Endothelial cell of umbilical vein (primary cell): Measurements from ENCODE around the gene ZNF598. TPM values are rescaled to one million over a fixed set of nuclear protein-coding genes. Genes with fewer than 3 reads are reported as not detected.
A peak's percentile ranks its signal among the peaks of the same experiment; 100 is the strongest.

ENCODE experiments used
- BruUV-seq: library from RNA; stranded (reverse); fragments of 400-500 nt; replicated peaks from 2 replicates; lab custom pipeline; 2021; lab: Mats Ljungman, UMichigan
- CTCF ChIA-PET: fragments of 300-600, 350-600 bp; sonication (Branson Sonifier 250); formaldehyde crosslinking; loops from one replicate; lab custom pipeline; 2021; ENCODE audit warnings: antibody characterized with exemption, inconsistent platforms; lab: Charles Lee
- POLR2A ChIA-PET: fragments of 300-600, 350-600 bp; sonication (Branson Sonifier 250); formaldehyde crosslinking; loops from one replicate; lab custom pipeline; 2021; ENCODE audit warnings: antibody characterized with exemption, inconsistent platforms; lab: Charles Lee
- DNase-seq: peaks from one replicate; pipeline ENCODE4 v3.0.0-alpha.2; 2011; ENCODE audit warnings: low read depth, low spot score
- FAIRE-seq: peaks from 2 replicates; lab custom pipeline; 2011; peaks lifted over from hg19 to GRCh38; lab: Jason Lieb, UNC
- H2AFZ ChIP-seq: 2 replicates; pipeline ENCODE4 v1.6.0; 2012; ENCODE audit warnings: low read depth, low read length, control low read depth, inconsistent platforms
- H3K27ac ChIP-seq: 2 replicates; pipeline ENCODE4 v1.5.1; 2011; ENCODE audit warnings: low read depth, mild to moderate bottlenecking, control low read depth, low read length, moderate library complexity; ENCODE audit not compliant: insufficient read depth
- H3K27me3 ChIP-seq, 2 experiments: 2 replicates each; pipeline versions ENCODE4 v1.6.0 to v1.6.1; 2011; ENCODE audit warnings: low read length in 2 of 2, mixed read lengths in 1 of 2; ENCODE audit not compliant: control insufficient read depth in 2 of 2, insufficient read depth in 2 of 2
- H3K36me3 ChIP-seq, 2 experiments: 2 replicates in 1 of 2; 3 replicates in 1 of 2; pipeline ENCODE4 v1.5.1; 2011; ENCODE audit warnings: low read length in 2 of 2, mild to moderate bottlenecking in 1 of 2, moderate library complexity in 1 of 2; ENCODE audit not compliant: control insufficient read depth in 2 of 2, insufficient read depth in 2 of 2; ENCODE audit errors: extremely low read depth in 1 of 2
- H3K4me1 ChIP-seq: 3 replicates; pipeline ENCODE4 v1.5.1; 2011; ENCODE audit warnings: mild to moderate bottlenecking, low read length; ENCODE audit not compliant: control insufficient read depth, insufficient read depth; ENCODE audit errors: extremely low read depth
- H3K4me2 ChIP-seq: 2 replicates; pipeline ENCODE4 v1.6.1; 2011; ENCODE audit warnings: low read length, control low read depth, mixed read lengths; ENCODE audit not compliant: insufficient read depth
- H3K4me3 ChIP-seq, 3 experiments: fragments of 200-600 bp in 1 of 3; sonication (generic), shearing (Covaris generic) in 1 of 3; replicated peaks in 1 of 3; 2 replicates each; pipeline ENCODE4 v1.5.1; 2011 to 2016; ENCODE audit warnings: control low read depth in 3 of 3, low read length in 3 of 3, mild to moderate bottlenecking in 2 of 3, inconsistent platforms in 1 of 3, low read depth in 1 of 3, moderate library complexity in 1 of 3; ENCODE audit not compliant: insufficient read depth in 1 of 3
- H3K79me2 ChIP-seq: 2 replicates; pipeline ENCODE4 v1.6.0; 2012; ENCODE audit warnings: low read length, inconsistent platforms; ENCODE audit not compliant: control insufficient read depth, insufficient read depth
- H3K9ac ChIP-seq: replicated peaks from 2 replicates; pipeline ENCODE3; 2011; ENCODE audit warnings: low read length, control low read depth; ENCODE audit not compliant: insufficient read depth; ENCODE audit errors: extremely low read depth
- H3K9me1 ChIP-seq: replicated peaks from 3 replicates; pipeline ENCODE4 v1.6.0; 2011; ENCODE audit warnings: mild to moderate bottlenecking, low read length; ENCODE audit not compliant: control insufficient read depth, insufficient read depth; ENCODE audit errors: extremely low read depth
- H3K9me3 ChIP-seq: replicated peaks from 2 replicates; pipeline ENCODE4 v1.5.1; 2012; ENCODE audit warnings: low read length, inconsistent platforms; ENCODE audit not compliant: control insufficient read depth, insufficient read depth
- H4K20me1 ChIP-seq: replicated peaks from 2 replicates; pipeline ENCODE3; 2011; ENCODE audit warnings: mild to moderate bottlenecking, low read length; ENCODE audit not compliant: control insufficient read depth, insufficient read depth; ENCODE audit errors: extremely low read depth
- EZH2 ChIP-seq: IDR thresholded peaks from 2 replicates; pipeline ENCODE4 v1.6.1; 2012; ENCODE audit warnings: borderline replicate concordance, low read depth, mild to moderate bottlenecking, moderate library complexity, low read length, inconsistent platforms; ENCODE audit not compliant: severe bottlenecking
- FOS ChIP-seq: IDR thresholded peaks from 2 replicates; pipeline ENCODE4 v1.6.1; 2011; ENCODE audit warnings: mild to moderate bottlenecking, low read length, moderate library complexity, borderline replicate concordance; ENCODE audit not compliant: insufficient read depth
- GATA2 ChIP-seq: IDR thresholded peaks from 2 replicates; pipeline ENCODE4 v1.7.0; 2011; ENCODE audit warnings: low read depth, mild to moderate bottlenecking, moderate library complexity, mixed read lengths, low read length; ENCODE audit not compliant: insufficient read length, insufficient read depth
- JUN ChIP-seq: IDR thresholded peaks from 2 replicates; pipeline ENCODE4 v1.6.1; 2011; ENCODE audit warnings: borderline replicate concordance, low read depth; ENCODE audit not compliant: insufficient read length, insufficient read depth
- MYC ChIP-seq: IDR thresholded peaks from one replicate; pipeline ENCODE4 v1.6.1; 2011; ENCODE audit warnings: mild to moderate bottlenecking, low read depth, low read length
- POLR2A ChIP-seq: IDR thresholded peaks from 2 replicates; pipeline ENCODE4 v1.6.1; 2012; ENCODE audit warnings: low read depth, mild to moderate bottlenecking, control low read depth, low read length
- POLR2AphosphoS5 ChIP-seq: IDR thresholded peaks from 2 replicates; pipeline ENCODE4 v1.6.1; 2012; ENCODE audit warnings: low read depth, mild to moderate bottlenecking, control low read depth, low read length, moderate library complexity; ENCODE audit not compliant: insufficient read depth
- dilution Hi-C: fragments of 300-500 bp; cut with MboI; formaldehyde crosslinking; loops from one replicate; pipeline ENCODE4 v1.15.0; 2019; ENCODE audit warnings: low sequenced_read_pairs; ENCODE audit not compliant: extremely low pct_ligation_motif_present
- intact Hi-C: fragments of 100-400 bp; cut with micrococcal nuclease; formaldehyde crosslinking; loops from one replicate; pipeline ENCODE4 v1.10.0; 2022
- polyA plus RNA-seq, 4 experiments: library from polyadenylated mRNA; depleted of rRNA in 3 of 4; stranded (reverse) in 3 of 4; unstranded in 1 of 4; fragments of >200 nt; gene quantifications; 2 replicates each; pipeline versions ENCODE4 v1.2.1 to v1.2.3, GENCODE V29; 2011 to 2012; ENCODE audit warnings: missing spikeins in 1 of 4
- total RNA-seq: library from RNA; stranded (reverse); gene quantifications from 2 replicates; pipeline ENCODE4 v1.2.3, GENCODE V29; 2021
- TF ChIP-seq, protein P1 (sequence below), 2 donors: IDR thresholded peaks; 1 replicate in 1 of 2; 2 replicates in 1 of 2; pipeline ENCODE4 v1.5.1; 2011; ENCODE audit warnings: low read length in 2 of 2, mild to moderate bottlenecking in 2 of 2, moderate library complexity in 2 of 2, control low read depth in 1 of 2, inconsistent platforms in 1 of 2, low read depth in 1 of 2; ENCODE audit not compliant: insufficient read depth in 1 of 2; ENCODE audit errors: extremely low read depth in 1 of 2
- TF ChIP-seq, protein P2 (sequence below): IDR thresholded peaks from 2 replicates; pipeline ENCODE4 v1.6.1; 2011; ENCODE audit not compliant: insufficient read depth, insufficient read length

The ZNF598 gene
- total and polyA plus RNA-seq, 2 donors (not counting 3 experiments of a cell fraction or from before 2014, with no cell fraction given) = 43.3 to 67.0 TPM

GRCh38 chr16:1966460-1966859, 43.2 kb downstream of the ZNF598 start, which contains the start of gene RNF151:
TSS of gene RNF151 (plus strand) at chr16:1966856. CDS start at chr16:1966882, 26 bp downstream.
- H3K9me1 ChIP-seq = no peaks in the 10 kb centered on the region
- no peaks in the 10 kb centered on the region for H3K27me3 ChIP-seq
- dilution Hi-C loops (no loop called here), intact Hi-C loops (no loop called here)
- no peak within 1 kb of the TSS for H2AFZ ChIP-seq
- no peak for TF ChIP-seq GATA2
- no peak for TF ChIP-seq FOS
- TF ChIP-seq POLR2A = no peak
- TF ChIP-seq EZH2 = no peak
- TF ChIP-seq, protein P1, sequence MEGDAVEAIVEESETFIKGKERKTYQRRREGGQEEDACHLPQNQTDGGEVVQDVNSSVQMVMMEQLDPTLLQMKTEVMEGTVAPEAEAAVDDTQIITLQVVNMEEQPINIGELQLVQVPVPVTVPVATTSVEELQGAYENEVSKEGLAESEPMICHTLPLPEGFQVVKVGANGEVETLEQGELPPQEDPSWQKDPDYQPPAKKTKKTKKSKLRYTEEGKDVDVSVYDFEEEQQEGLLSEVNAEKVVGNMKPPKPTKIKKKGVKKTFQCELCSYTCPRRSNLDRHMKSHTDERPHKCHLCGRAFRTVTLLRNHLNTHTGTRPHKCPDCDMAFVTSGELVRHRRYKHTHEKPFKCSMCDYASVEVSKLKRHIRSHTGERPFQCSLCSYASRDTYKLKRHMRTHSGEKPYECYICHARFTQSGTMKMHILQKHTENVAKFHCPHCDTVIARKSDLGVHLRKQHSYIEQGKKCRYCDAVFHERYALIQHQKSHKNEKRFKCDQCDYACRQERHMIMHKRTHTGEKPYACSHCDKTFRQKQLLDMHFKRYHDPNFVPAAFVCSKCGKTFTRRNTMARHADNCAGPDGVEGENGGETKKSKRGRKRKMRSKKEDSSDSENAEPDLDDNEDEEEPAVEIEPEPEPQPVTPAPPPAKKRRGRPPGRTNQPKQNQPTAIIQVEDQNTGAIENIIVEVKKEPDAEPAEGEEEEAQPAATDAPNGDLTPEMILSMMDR (IDR thresholded peaks at IDR 0.05; ENCODE audit: extremely low read depth in 1 of 2, insufficient read depth in 1 of 2, low read depth in 1 of 2, low read length in 2 of 2) = no peak
- no peak for TF ChIP-seq MYC
- TF ChIP-seq, protein P2, sequence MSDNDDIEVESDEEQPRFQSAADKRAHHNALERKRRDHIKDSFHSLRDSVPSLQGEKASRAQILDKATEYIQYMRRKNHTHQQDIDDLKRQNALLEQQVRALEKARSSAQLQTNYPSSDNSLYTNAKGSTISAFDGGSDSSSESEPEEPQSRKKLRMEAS = no peak
- no peak for TF ChIP-seq POLR2AphosphoS5
- TF ChIP-seq JUN = no peak
- H3K36me3 ChIP-seq = peaks cover 8 to 17% of the 10 kb centered on the region in 2 experiments
- H3K4me3 ChIP-seq = peak within 1 kb of the TSS; percentile 58 to 89 (median 71)
- peak within 1 kb of the TSS; percentile 81 for H3K4me2 ChIP-seq
- H3K79me2 ChIP-seq = peaks cover 39% of the 10 kb centered on the region
- FAIRE-seq (no peak), DNase-seq (no peak)
- H3K9me3 ChIP-seq = no peaks in the 10 kb centered on the region
- ChIA-PET CTCF (interaction anchor here (0.5 to 1.2 kb wide), 2 partner anchors 171 to 174 kb away, joined by 3 read pairs; no protein-coding TSS in a partner anchor), POLR2A (no interaction called here)
- no peak within 1 kb of the TSS for H3K27ac ChIP-seq
- H4K20me1 ChIP-seq = no peaks in the 10 kb centered on the region
- peak within 1 kb of the TSS; percentile 92 for H3K9ac ChIP-seq
- peaks cover 22% of the 10 kb centered on the region for H3K4me1 ChIP-seq
- no TSS peak for BruUV-seq
